ENCODE results near the gene CHST7.

- no peak for TF ChIP-seq USF2 (IDR thresholded peaks at IDR 0.05; ENCODE audit: low read depth, low read length)
- no peak for TF ChIP-seq RAD21 (IDR thresholded peaks at IDR 0.05; ENCODE audit: low read length)
- no peak for TF ChIP-seq FOS (IDR thresholded peaks at IDR 0.05; ENCODE audit: low read depth, low read length)
- no peak for TF ChIP-seq CTCF (conservative IDR thresholded peaks at IDR 0.05; ENCODE audit: low read depth, low read length)
- TF ChIP-seq BHLHE40 (IDR thresholded peaks at IDR 0.05; ENCODE audit: low read depth, low read length) = no peak
- TF ChIP-seq MAFK (IDR thresholded peaks at IDR 0.05; ENCODE audit: low read depth, low read length) = no peak
- TF ChIP-seq POLR2A (IDR thresholded peaks at IDR 0.05; ENCODE audit: low read depth, low read length) = no peak
- no peak for TF ChIP-seq RFX5 (IDR thresholded peaks at IDR 0.05; ENCODE audit: low read depth, low read length)
- TF ChIP-seq MXI1 (IDR thresholded peaks at IDR 0.05; ENCODE audit: borderline replicate concordance, low read depth, low read length) = no peak
- TF ChIP-seq RCOR1 (IDR thresholded peaks at IDR 0.05; ENCODE audit: insufficient replicate concordance, low read length) = no peak
- no peak for TF ChIP-seq NFE2L2 (IDR thresholded peaks at IDR 0.05; ENCODE audit: low read depth, low read length)
- TF ChIP-seq CHD1 (IDR thresholded peaks at IDR 0.05; ENCODE audit: low read depth, low read length) = no peak
- no peak for TF ChIP-seq SMC3 (IDR thresholded peaks at IDR 0.05; ENCODE audit: low read depth, low read length)
These were observed 53.0 kb downstream of the CHST7 start for GRCh38 chrX:46626566-46626965.
